Breast epithelium (tissue), 3 donors: ENCODE measurements around the gene USP53.

Experiments
- CTCF ChIP-seq, 3 donors: fragments of 450-650 bp; IDR thresholded peaks; one replicate each; pipeline ENCODE4 v1.5.1; 2016 to 2017; ENCODE audit warnings: antibody characterized with exemption in 3 of 3, mild to moderate bottlenecking in 3 of 3, moderate library complexity in 3 of 3
- POLR2A ChIP-seq: fragments of 450-650 bp; IDR thresholded peaks from one replicate; pipeline ENCODE4 v1.6.1; 2016; ENCODE audit warnings: antibody characterized with exemption, mild to moderate bottlenecking, moderate library complexity

- TF ChIP-seq CTCF (IDR thresholded peaks at IDR 0.05) = peak in 2 of 3 donors; percentile 26 to 30
- peak; percentile 84 for TF ChIP-seq POLR2A
Observed at GRCh38 chr4:119212234-119212963, at the start of gene USP53.
